ENCODE measurements around the gene PPP1R15A. TPM values are rescaled to one million over a fixed set of nuclear protein-coding genes. Genes with fewer than 3 reads are reported as not detected.

The PPP1R15A gene
- total RNA-seq (2014; rRNA removed; shearing (Covaris generic)): 11.1 and 12.5 TPM in 2 replicates

DNA sequence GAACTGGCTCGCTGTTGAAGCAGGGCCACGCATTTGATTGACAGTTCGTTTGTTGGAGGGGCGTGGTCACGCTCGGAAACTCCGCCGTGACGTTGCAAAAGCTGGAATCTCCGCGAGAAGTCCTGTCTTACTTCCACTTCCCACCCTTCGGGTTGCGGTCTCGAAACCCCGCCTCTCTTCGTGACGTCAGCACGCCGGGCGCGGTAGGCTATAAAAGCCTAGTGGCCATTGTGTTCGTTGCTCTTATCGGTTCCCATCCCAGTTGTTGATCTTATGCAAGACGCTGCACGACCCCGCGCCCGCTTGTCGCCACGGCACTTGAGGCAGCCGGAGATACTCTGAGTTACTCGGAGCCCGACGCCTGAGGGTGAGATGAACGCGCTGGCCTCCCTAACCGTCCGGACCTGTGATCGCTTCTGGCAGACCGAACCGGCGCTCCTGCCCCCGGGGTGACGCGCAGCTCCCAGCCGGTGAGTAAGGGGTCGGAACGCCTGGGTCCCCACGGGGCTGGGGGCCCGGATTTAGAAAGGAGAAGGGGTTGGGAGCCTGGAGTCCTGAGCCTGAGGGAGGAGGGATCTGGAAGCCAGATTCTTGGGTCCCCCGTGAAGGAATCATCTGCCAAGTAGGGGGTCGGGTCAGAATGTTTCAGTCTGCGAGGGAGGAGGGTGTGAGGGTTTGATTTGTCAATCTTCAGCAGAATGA is at the start of gene PPP1R15A:
TSS of gene PPP1R15A (plus strand) at position 240 of the 702 bp plus-strand sequence. CDS start 813 bp downstream, outside the sequence.
- peaks cover 33% of the 10 kb centered on the region for H3K4me1 ChIP-seq
- H3K9me3 ChIP-seq (replicated peaks): no peaks in the 10 kb centered on the region
- peaks cover 22% of the 10 kb centered on the region for H3K36me3 ChIP-seq
- no peaks in the 10 kb centered on the region for H3K27me3 ChIP-seq
- DNase-seq: peak; percentile 97 to 98
- peak within 1 kb of the TSS; percentile 85 for H3K27ac ChIP-seq
- peak within 1 kb of the TSS; percentile 81 for H3K4me3 ChIP-seq

DNA sequence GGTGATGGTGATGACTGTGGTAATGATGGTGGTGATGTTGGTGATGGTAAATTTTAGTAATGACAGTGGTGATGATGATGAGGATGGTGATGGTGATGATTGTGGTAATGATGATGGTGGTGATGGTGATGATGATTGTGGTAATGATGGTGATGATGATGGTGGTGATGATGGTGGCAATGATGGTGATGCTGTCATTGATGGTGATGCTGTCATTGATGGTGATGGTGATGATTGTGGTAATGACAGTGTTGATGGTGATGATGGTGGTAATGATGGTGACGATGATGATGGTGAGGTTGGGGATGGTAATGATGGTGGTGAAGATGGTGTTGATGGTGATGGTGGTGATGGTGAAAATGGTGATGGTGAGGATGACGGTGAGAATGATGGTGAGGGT is 49.7 kb upstream of the PPP1R15A start:
- Histone ChIP-seq H3K36me3 (no peaks in the 10 kb centered on the region), H3K4me1 (no peaks in the 10 kb centered on the region)
- DNase-seq: no peak

DNA sequence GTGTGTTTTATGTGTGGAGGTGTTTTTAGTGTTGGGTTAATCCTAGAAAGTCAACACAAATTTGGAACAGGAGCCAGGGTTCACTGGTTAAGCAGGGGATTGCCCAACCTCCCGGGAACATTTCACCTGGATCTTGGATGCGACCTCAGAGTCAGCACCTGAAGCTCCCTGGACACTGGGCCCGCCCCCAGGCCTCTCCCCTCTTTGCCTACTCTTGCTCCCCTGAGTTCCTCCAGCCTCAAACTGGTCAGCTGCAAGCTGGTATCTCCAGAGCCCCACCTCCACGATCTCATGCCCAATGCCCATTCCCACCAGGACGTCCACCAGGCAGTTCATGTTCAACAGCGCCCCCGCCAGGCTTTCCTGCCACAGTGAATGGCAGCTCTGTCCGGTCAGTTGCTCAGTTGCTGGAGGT is 45.6 kb upstream of the PPP1R15A start:
- no peaks in the 10 kb centered on the region for H3K27me3 ChIP-seq
- no peak overlapping the region for H3K27ac ChIP-seq
- no peak overlapping the region for H3K4me3 ChIP-seq
- no peak for DNase-seq
- H3K4me1 ChIP-seq: no peaks in the 10 kb centered on the region
- H3K9me3 ChIP-seq (replicated peaks): no peaks in the 10 kb centered on the region
- no peaks in the 10 kb centered on the region for H3K36me3 ChIP-seq

More for the DNA sequence above, 49.7 kb upstream of the PPP1R15A start:
- Histone ChIP-seq H3K27me3 (no peaks in the 10 kb centered on the region), H3K4me3 (no peak overlapping the region), H3K9me3 (replicated peaks) (no peaks in the 10 kb centered on the region), H3K27ac (no peak overlapping the region)

DNA sequence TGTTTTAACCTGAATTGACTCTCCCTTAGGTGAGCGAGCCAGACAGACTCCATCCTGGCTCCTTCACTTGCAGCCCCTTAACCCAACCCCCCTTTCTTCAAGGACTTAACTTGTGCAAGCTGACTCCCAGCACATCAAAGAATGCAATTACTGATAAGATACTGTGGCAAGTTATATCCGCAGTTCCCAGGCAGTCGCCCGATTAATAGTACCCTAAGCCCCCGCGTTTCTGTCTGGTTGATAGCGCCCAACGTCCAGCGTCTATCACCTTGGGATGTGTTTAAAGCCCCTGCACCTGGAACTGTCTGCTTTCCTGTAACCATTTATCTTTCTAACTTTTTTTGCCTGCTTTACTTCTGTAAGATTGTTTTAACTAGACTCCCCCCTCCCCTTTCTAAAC is 42.1 kb upstream of the PPP1R15A start:
- no peak for DNase-seq
- Histone ChIP-seq H3K4me1 (no peaks in the 10 kb centered on the region), H3K36me3 (no peaks in the 10 kb centered on the region), H3K4me3 (no peak overlapping the region), H3K9me3 (replicated peaks) (no peaks in the 10 kb centered on the region), H3K27me3 (no peaks in the 10 kb centered on the region), H3K27ac (no peak overlapping the region)

DNA sequence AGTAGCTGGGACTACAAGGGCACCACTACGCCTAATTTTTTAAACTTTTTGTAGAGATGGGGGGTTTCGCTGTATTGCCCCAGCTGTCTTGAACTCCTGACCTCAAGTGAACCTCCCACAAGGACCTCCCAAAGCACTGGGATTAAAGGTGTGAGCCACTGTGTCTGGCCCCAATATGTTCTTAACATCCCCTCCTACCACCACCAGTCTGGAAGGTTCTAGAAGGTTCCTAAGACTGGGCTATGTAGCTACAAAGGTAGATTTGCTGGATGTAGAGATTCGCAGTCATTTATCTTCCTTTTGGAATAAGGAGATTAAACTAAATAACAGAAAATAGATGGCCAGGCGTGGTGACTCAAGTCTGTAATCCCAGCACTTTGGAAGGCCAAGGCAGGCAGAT is 41.3 kb upstream of the PPP1R15A start:
- Histone ChIP-seq H3K4me1 (no peaks in the 10 kb centered on the region), H3K36me3 (no peaks in the 10 kb centered on the region), H3K27me3 (no peaks in the 10 kb centered on the region), H3K27ac (no peak overlapping the region), H3K9me3 (replicated peaks) (no peaks in the 10 kb centered on the region), H3K4me3 (no peak overlapping the region)
- DNase-seq: no peak

DNA sequence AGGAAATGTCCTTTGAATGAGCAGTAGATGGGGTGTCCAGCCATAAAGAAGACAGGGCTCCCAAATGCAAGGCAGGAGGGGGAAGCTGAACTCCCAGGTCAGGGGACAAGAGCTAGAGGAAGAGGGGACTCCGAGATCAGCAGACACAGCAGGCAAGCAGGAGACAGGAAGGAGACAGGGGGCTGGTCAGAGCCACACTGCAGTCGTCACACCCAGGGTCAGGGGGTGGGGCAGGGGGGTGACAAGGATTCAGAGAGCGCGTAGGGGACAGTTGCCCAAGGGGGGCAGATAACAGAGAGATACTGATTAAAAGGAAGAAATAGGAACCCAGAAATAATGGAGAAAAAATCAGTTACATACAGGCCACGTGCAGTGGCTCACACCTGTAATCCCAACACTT is 39.2 kb upstream of the PPP1R15A start:
- Histone ChIP-seq H3K27me3 (no peaks in the 10 kb centered on the region), H3K9me3 (replicated peaks) (no peaks in the 10 kb centered on the region)

DNA sequence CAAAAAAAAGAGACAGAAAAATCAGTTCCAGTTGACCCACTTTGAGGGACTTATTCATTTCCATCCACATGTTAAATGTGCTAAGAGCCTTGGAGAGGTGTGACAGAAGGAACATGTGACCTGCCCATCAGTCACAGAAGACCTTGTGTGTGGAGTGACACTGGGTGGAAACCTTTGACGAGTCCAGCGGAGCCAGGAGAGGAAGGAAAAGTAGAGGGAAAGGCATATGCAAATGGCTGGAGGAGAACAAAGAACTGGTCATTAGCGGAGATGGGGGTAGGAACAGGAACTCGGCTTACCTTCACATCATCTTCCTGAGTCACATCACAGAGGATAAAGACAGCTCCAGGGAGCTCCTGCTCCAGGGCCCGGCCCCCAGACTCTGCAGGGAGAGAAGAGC is 38.2 kb upstream of the PPP1R15A start:
- H3K27me3 ChIP-seq: no peaks in the 10 kb centered on the region
- no peak overlapping the region for H3K27ac ChIP-seq
- no peaks in the 10 kb centered on the region for H3K9me3 ChIP-seq (replicated peaks)
- H3K4me3 ChIP-seq: no peak overlapping the region
- no peaks in the 10 kb centered on the region for H3K36me3 ChIP-seq
- no peaks in the 10 kb centered on the region for H3K4me1 ChIP-seq
- no peak for DNase-seq

More for the DNA sequence above, 39.2 kb upstream of the PPP1R15A start:
- no peaks in the 10 kb centered on the region for H3K36me3 ChIP-seq
- no peak for DNase-seq
- H3K4me1 ChIP-seq: no peaks in the 10 kb centered on the region
- no peak overlapping the region for H3K4me3 ChIP-seq
- no peak overlapping the region for H3K27ac ChIP-seq

DNA sequence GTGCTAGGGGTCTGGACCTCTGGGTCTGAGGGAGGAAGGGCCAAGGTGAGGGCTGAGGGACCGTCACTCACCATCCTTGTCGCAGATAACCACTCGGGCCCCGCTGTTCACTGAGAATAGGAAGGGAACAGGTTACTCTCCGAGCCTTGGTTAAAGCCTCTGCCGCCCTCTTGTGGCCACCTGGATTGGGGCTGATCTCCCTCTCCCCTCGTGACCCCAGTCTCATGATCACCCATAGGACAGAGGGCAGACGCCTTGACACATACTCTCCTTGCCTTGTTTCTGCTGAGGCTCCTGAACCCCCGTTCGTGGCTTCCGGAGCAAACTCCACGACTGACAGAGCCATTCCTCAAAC is 36.5 kb upstream of the PPP1R15A start:
- Histone ChIP-seq H3K4me3 (no peak overlapping the region), H3K4me1 (no peaks in the 10 kb centered on the region), H3K27ac (no peak overlapping the region), H3K36me3 (no peaks in the 10 kb centered on the region), H3K9me3 (replicated peaks) (no peaks in the 10 kb centered on the region), H3K27me3 (no peaks in the 10 kb centered on the region)
- peak; percentile 87 to 91 for DNase-seq

DNA sequence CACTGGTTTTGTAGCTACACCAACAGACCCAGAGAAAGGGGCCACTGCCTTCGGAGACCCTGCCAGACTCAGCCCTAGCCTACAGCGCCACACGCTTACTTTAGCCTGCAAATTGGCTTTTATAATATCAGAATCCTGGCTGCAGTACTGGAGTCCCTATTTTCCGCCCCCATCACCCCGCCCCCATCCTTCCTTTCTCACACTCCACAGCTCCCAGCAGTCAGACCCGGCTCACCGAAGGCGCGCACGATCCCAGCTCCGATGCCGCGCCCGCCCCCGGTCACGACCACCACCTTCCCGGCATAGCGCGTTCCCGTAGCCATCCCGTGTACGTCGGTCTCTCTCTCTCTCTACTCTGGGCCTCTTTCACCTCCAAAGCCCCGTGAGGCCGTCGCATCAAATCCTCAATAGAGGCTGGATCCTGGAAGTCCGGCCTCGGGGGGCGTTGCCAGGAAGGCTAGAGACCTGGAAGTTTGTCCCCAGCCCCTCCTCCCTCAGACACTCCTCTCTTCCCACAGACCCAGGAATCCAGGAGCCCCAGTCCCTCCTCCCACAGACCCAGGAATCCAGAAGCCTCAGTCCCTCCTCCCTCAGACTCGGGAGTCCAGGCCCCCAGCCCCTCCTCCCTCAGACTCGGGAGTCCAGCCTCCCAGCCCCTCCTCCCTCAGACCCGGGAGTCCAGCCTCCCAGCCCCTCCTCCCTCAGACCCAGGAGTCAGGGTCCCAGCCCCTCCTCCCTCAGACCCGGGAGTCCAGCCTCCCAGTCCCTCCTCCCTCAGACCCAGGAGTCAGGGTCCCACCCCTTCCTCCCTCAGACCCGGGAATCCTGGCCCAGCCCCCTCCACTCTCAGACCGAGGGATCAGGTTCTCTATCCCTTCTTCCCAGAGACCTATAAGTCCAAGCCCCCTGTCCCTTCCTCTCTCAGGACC is 35.9 kb upstream of the PPP1R15A start, which contains the start of gene HSD17B14:
TSS of gene HSD17B14 (minus strand) at position 403 of the 929 bp plus-strand sequence. CDS start at position 323, 80 bp downstream.
- no peak within 1 kb of the TSS for H3K27ac ChIP-seq

DNA sequence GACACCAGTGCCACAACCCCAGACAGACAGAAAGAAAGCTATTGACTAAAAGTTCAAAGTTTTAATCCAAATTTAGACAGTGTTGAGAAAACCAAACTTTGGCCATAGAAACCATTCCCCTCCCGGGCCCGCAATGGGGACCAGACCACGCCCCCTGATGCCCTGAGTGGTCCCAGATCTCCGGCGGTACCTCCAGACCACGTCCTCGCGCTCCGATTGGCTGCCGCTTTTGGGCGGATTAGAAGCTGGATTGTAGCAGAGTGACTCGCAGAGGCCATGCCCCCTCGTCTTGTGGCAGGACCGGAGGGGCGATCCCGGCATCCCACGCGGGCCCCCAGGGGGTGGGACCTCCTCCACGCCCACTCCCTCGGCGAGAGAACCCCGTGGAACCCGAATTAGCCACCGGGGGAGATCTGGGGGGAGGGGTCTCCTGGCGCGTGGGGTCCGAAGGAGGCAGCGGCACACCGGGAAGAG is 35.1 kb upstream of the PPP1R15A start:
- DNase-seq: peak in 1 of 2 experiments; percentile 23
- no peak overlapping the region for H3K27ac ChIP-seq
- no peak overlapping the region for H3K4me3 ChIP-seq

More for the DNA sequence above, 35.9 kb upstream of the PPP1R15A start, which contains the start of gene HSD17B14:
- Histone ChIP-seq H3K27me3 (no peaks in the 10 kb centered on the region), H3K9me3 (replicated peaks) (no peaks in the 10 kb centered on the region), H3K36me3 (no peaks in the 10 kb centered on the region), H3K4me1 (no peaks in the 10 kb centered on the region), H3K4me3 (no peak within 1 kb of the TSS)
- DNase-seq: no peak

DNA sequence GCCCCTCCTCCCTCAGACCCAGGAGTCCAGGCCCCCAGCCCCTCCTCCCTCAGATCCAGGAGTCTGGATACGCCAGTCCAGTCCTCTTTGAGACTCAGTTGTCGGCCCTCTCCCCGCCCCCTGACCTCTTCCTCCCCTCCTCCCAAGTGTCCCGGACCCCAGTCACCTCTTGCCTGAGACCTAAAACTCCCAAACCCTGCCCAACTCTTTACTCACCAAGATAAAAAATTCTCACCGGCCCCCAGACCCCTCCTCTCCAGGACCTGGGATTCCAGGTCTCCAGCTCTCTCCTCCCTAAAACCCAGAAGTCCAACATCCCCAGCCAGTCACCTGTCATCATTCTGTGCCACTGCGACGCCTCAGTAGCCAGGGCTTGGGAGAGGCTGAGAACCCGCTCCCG is 34.5 kb upstream of the PPP1R15A start:
- H3K27me3 ChIP-seq: no peaks in the 10 kb centered on the region
- no peak overlapping the region for H3K4me3 ChIP-seq
- no peaks in the 10 kb centered on the region for H3K36me3 ChIP-seq
- H3K4me1 ChIP-seq: no peaks in the 10 kb centered on the region
- DNase-seq: no peak
- H3K27ac ChIP-seq: no peak overlapping the region
- no peaks in the 10 kb centered on the region for H3K9me3 ChIP-seq (replicated peaks)

More for the DNA sequence above, 35.1 kb upstream of the PPP1R15A start:
- no peaks in the 10 kb centered on the region for H3K9me3 ChIP-seq (replicated peaks)
- H3K27me3 ChIP-seq: no peaks in the 10 kb centered on the region
- no peaks in the 10 kb centered on the region for H3K4me1 ChIP-seq
- no peaks in the 10 kb centered on the region for H3K36me3 ChIP-seq

DNA sequence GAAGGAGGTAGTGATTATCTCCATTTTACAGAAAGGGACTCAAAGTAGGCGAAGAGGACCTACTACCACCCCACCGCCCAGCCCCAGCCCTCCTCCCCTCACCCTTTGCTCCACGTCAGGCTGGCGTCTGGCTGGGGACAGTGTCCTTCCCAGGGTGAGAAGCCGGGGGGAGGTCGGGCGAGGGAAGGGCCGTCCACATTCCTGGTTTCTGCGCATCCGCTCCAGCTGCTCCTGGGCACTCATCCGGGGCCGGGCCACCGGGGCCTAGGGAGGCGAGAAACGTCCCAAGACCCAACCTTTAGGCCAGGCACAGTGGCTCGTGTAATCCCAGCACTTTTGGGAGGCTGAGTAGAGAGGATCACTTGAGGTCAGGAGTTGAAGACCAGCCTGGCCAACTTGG is 31.2 kb upstream of the PPP1R15A start:
- Histone ChIP-seq H3K9me3 (replicated peaks) (no peaks in the 10 kb centered on the region), H3K27ac (no peak overlapping the region), H3K4me1 (no peaks in the 10 kb centered on the region), H3K27me3 (no peaks in the 10 kb centered on the region), H3K36me3 (peaks cover 6% of the 10 kb centered on the region), H3K4me3 (no peak overlapping the region)
- no peak for DNase-seq

DNA sequence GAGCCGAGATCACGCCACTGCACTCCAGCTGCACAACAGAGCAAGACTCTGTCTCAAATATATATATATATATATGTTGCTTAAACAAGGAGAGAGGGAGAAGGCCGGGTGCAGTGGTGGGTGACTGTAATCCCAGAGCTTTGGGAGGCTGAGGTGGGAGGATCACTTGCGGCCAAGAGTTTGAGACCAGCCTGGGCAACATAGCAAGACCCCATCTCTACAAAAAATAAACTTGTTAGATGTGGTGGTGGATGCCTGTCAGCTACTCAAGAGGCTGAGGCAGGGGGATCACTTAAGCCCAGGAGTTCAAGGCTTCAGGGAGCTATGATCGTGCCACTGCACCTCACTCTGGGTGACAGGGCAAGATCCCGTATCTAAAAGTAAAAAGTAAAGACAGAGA is 30.6 kb upstream of the PPP1R15A start:
- no peak for DNase-seq
- no peaks in the 10 kb centered on the region for H3K9me3 ChIP-seq (replicated peaks)

DNA sequence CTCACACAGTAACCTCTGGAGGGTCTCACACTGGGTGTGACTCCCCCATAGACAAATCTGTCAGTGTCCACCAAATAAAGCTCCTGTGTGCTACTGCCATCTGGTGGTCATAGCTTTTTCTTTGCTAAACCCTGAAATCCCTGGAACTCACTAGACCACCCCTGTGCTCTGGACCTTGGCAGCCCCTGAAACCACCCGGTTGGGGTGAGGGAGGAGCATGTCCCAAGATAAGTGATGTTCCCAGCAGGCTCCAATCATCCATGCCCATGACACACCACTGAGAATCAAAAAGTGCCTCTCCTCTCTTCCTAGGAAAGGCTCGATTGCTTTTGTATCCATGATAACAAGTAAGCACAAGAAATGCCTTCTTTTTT is 29.4 kb upstream of the PPP1R15A start:
- DNase-seq: peak; percentile 69 to 86
- Histone ChIP-seq H3K4me1 (no peaks in the 10 kb centered on the region), H3K36me3 (peaks cover 22% of the 10 kb centered on the region)

More for the DNA sequence above, 30.6 kb upstream of the PPP1R15A start:
- H3K4me3 ChIP-seq: no peak overlapping the region
- peaks cover 10% of the 10 kb centered on the region for H3K36me3 ChIP-seq
- no peaks in the 10 kb centered on the region for H3K4me1 ChIP-seq
- no peaks in the 10 kb centered on the region for H3K27me3 ChIP-seq
- no peak overlapping the region for H3K27ac ChIP-seq

DNA sequence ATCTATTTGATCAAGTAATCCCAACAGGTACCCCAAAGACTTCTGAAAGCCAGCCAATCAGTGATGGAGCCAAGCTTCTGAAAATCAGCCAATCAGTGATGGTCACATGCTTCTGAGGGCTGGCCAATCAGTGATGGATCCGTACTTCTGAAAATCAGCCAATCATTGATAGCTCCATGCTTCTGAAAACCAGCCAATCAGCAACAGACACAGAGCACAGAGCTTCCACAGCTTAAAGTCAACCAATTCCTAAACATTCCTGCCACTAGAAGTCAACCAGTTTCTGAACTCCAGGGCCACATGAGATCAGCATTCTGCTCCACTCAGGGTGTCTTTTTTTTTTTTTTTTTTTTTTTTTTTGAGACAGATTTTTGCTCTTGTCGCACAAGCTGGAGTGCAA is 27.7 kb upstream of the PPP1R15A start:
- H3K36me3 ChIP-seq: peaks cover 23% of the 10 kb centered on the region
- H3K9me3 ChIP-seq (replicated peaks): no peaks in the 10 kb centered on the region
- DNase-seq: peak; percentile 30 to 60
- H3K4me1 ChIP-seq: no peaks in the 10 kb centered on the region
- no peaks in the 10 kb centered on the region for H3K27me3 ChIP-seq
- H3K27ac ChIP-seq: no peak overlapping the region
- H3K4me3 ChIP-seq: no peak overlapping the region

More for the DNA sequence above, 29.4 kb upstream of the PPP1R15A start:
- Histone ChIP-seq H3K9me3 (replicated peaks) (no peaks in the 10 kb centered on the region), H3K27ac (no peak overlapping the region), H3K4me3 (no peak overlapping the region), H3K27me3 (no peaks in the 10 kb centered on the region)

Measured in SJCRH30 (cell line).